Upper lobe of left lung (tissue), 6 donors: ENCODE measurements around the gene PAK4. TPM values are rescaled to one million over a fixed set of nuclear protein-coding genes. Genes with fewer than 3 reads are reported as not detected.

ENCODE experiments used
- ATAC-seq, 2 donors: fragments of 200-7000 bp; cut with Tn5 transposase; one replicate each; pipeline ENCODE4 v1.9.1; 2022; ENCODE audit warnings: mild to moderate bottlenecking in 2 of 2, moderate library complexity in 2 of 2; ENCODE audit not compliant: low FRiP score in 2 of 2
- DNase-seq, 2 donors: peaks; one replicate each; pipeline ENCODE4 v3.0.0-alpha.2; 2019 to 2020
- H3K27ac ChIP-seq, 4 donors: fragments of 200-600 bp; sonication (generic); one replicate each; pipeline ENCODE4 v1.5.1; 2016 to 2019
- H3K27me3 ChIP-seq, 4 donors: fragments of 200-600 bp; sonication (generic); one replicate each; pipeline ENCODE4 v1.5.1; 2017 to 2019
- H3K36me3 ChIP-seq, 4 donors: fragments of 200-600 bp; sonication (generic); one replicate each; pipeline ENCODE4 v1.5.1; 2016 to 2019
- H3K4me1 ChIP-seq, 4 donors: fragments of 200-600 bp; sonication (generic); one replicate each; pipeline ENCODE4 v1.5.1; 2018 to 2019
- H3K4me3 ChIP-seq, 4 donors: fragments of 200-600 bp; sonication (generic); one replicate each; pipeline ENCODE4 v1.5.1; 2017 to 2019; ENCODE audit warnings: mild to moderate bottlenecking in 2 of 4, moderate library complexity in 1 of 4
- H3K9me3 ChIP-seq, 4 donors: fragments of 200-600 bp; sonication (generic); one replicate each; pipeline ENCODE4 v1.5.1; 2018 to 2019
- CTCF ChIP-seq, 6 experiments: fragments of 450-650 bp in 4 of 6; fragments of 200-600 bp in 2 of 6; sonication (generic) in 2 of 6; IDR thresholded peaks; one replicate each; pipeline ENCODE4 v1.5.1; 2016 to 2019; ENCODE audit warnings: antibody characterized with exemption in 6 of 6
- EP300 ChIP-seq, 4 donors: sonication (generic); formaldehyde crosslinking; IDR thresholded peaks; one replicate each; pipeline ENCODE4 v1.5.1; 2017; ENCODE audit warnings: antibody characterized with exemption in 4 of 4, control low read depth in 2 of 4
- POLR2A ChIP-seq, 4 donors: fragments of 450-650 bp; IDR thresholded peaks; one replicate each; pipeline ENCODE4 v1.5.1; 2016 to 2017; ENCODE audit warnings: antibody characterized with exemption in 4 of 4, mild to moderate bottlenecking in 2 of 4
- POLR2AphosphoS5 ChIP-seq, 2 donors: sonication (generic); formaldehyde crosslinking; IDR thresholded peaks; one replicate each; pipeline ENCODE4 v1.5.1; 2017; ENCODE audit warnings: antibody characterized with exemption in 2 of 2
- WGBS, 2 donors: methylation state at CpG; one replicate each; pipeline ENCODE4 v1.1.5; 2017 to 2018; 5-methylcytosine and 5-hydroxymethylcytosine counted together
- total RNA-seq, 6 donors: library from RNA; depleted of rRNA in 4 of 6; stranded (reverse); fragments of >200 nt in 4 of 6; gene quantifications; one replicate each; pipeline versions ENCODE4 v1.1.0 to v1.2.1, GENCODE V29; 2016 to 2021
- donor health status: DM: no; HTN: no; CAD: no; lungs with moderate emphysema.
- donor health status: DM: no; HTN: yes; CAD: no; lungs with severe emphysema.

PAK4 gene
- total RNA-seq, 6 donors from 2014 or later = 23.4 to 88.2 (median 54.4) TPM

- ATAC-seq = no peak
- Histone ChIP-seq H3K4me1 (peaks cover 4 to 21% (median 10%) of the 10 kb centered on the region in 4 donors), H3K27ac (no peak overlapping the region), H3K36me3 (no peaks in the 10 kb centered on the region), H3K4me3 (no peak overlapping the region), H3K27me3 (peaks cover 0 to 26% (median 5%) of the 10 kb centered on the region in 4 donors), H3K9me3 (no peaks in the 10 kb centered on the region)
- no peak for TF ChIP-seq POLR2A (IDR thresholded peaks at IDR 0.05)
- no peak for TF ChIP-seq POLR2AphosphoS5 (IDR thresholded peaks at IDR 0.05)
- TF ChIP-seq EP300 (IDR thresholded peaks at IDR 0.05) = no peak
- TF ChIP-seq CTCF (IDR thresholded peaks at IDR 0.05) = no peak
- no peak for DNase-seq
- WGBS, 2 donors = 27 to 31% methylated on average over 7 to 9 of the region's 9 CpGs
Measured at GRCh38 chr19:39195755-39196154, 70.2 kb downstream of the PAK4 start.

GRCh38 chr19:39196320-39196719 is 70.7 kb downstream of the PAK4 start:
- H3K27me3 ChIP-seq = peaks cover 0 to 26% (median 5%) of the 10 kb centered on the region in 4 donors
- no peak for TF ChIP-seq CTCF (IDR thresholded peaks at IDR 0.05)
- no peak for TF ChIP-seq POLR2AphosphoS5 (IDR thresholded peaks at IDR 0.05)
- no peak for TF ChIP-seq POLR2A (IDR thresholded peaks at IDR 0.05)
- no peak for TF ChIP-seq EP300 (IDR thresholded peaks at IDR 0.05)
- 7 to 31% methylated on average over 5 to 7 of the region's 7 CpGs for WGBS, 2 donors

GRCh38 chr19:39196860-39197562 is 71.4 kb downstream of the PAK4 start, which contains the start of gene NCCRP1:
TSS of gene NCCRP1 (plus strand) at chr19:39196964. CDS start at chr19:39196983, 19 bp downstream.
- Histone ChIP-seq H3K4me1 (peaks cover 4 to 21% (median 11%) of the 10 kb centered on the region in 4 donors), H3K9me3 (no peaks in the 10 kb centered on the region), H3K27me3 (peaks cover 0 to 26% (median 5%) of the 10 kb centered on the region in 4 donors), H3K27ac (no peak within 1 kb of the TSS), H3K4me3 (peak within 1 kb of the TSS in 2 of 4 donors; percentile 4 to 17), H3K36me3 (no peaks in the 10 kb centered on the region)
- 4 to 7% methylated on average over 28 to 49 of the region's 51 CpGs for WGBS, 2 donors
- ATAC-seq (no peak), DNase-seq (peak in 1 of 2 donors; percentile 83)
- TF ChIP-seq EP300 (IDR thresholded peaks at IDR 0.05) (no peak), CTCF (IDR thresholded peaks at IDR 0.05) (no peak), POLR2AphosphoS5 (IDR thresholded peaks at IDR 0.05) (no peak), POLR2A (IDR thresholded peaks at IDR 0.05) (no peak)

More at GRCh38 chr19:39196320-39196719, 70.7 kb downstream of the PAK4 start:
- no peaks in the 10 kb centered on the region for H3K36me3 ChIP-seq
- no peak for ATAC-seq
- DNase-seq = no peak
- H3K4me3 ChIP-seq = no peak overlapping the region
- H3K27ac ChIP-seq = no peak overlapping the region
- H3K9me3 ChIP-seq = no peaks in the 10 kb centered on the region
- peaks cover 4 to 21% (median 10%) of the 10 kb centered on the region in 4 donors for H3K4me1 ChIP-seq

GRCh38 chr19:39197808-39198207 is 72.2 kb downstream of the PAK4 start:
- TF ChIP-seq CTCF (IDR thresholded peaks at IDR 0.05) (no peak), POLR2AphosphoS5 (IDR thresholded peaks at IDR 0.05) (no peak), EP300 (IDR thresholded peaks at IDR 0.05) (no peak), POLR2A (IDR thresholded peaks at IDR 0.05) (no peak)
- Histone ChIP-seq H3K9me3 (no peaks in the 10 kb centered on the region), H3K36me3 (no peaks in the 10 kb centered on the region), H3K4me3 (no peak overlapping the region), H3K27me3 (peaks cover 0 to 26% (median 6%) of the 10 kb centered on the region in 4 donors), H3K4me1 (peaks cover 4 to 21% (median 11%) of the 10 kb centered on the region in 4 donors), H3K27ac (no peak overlapping the region)
- no peak for DNase-seq
- ATAC-seq = no peak
- 49 to 51% methylated on average over 3 to 5 of the region's 5 CpGs for WGBS, 2 donors
